A204.1 (cell line): ENCODE data around the gene KRT85.

Experiments
- FAIRE-seq: peaks from 2 replicates; lab custom pipeline; 2012; peaks lifted over from hg19 to GRCh38; lab: Jason Lieb, UNC

The KRT85 gene

GRCh38 chr12:52394836-52395405 is 27.6 kb upstream of the KRT85 start:
- no peak for FAIRE-seq

GRCh38 chr12:52392465-52393007 is 25.3 kb upstream of the KRT85 start:
- FAIRE-seq: no peak

- FAIRE-seq: no peak
Measured at GRCh38 chr12:52391618-52392002, 24.3 kb upstream of the KRT85 start.

- no peak for FAIRE-seq
Measured at GRCh38 chr12:52390739-52391617, 23.7 kb upstream of the KRT85 start.

- no peak for FAIRE-seq
Measured at GRCh38 chr12:52389313-52390207, 22.3 kb upstream of the KRT85 start.

- no peak for FAIRE-seq
Measured at GRCh38 chr12:52387859-52388258, 20.6 kb upstream of the KRT85 start.

- FAIRE-seq: no peak
Measured at GRCh38 chr12:52385226-52385702, 18.0 kb upstream of the KRT85 start, which contains the start of gene KRT84. Gene KRT84, minus strand, starts transcription at chr12:52385652. Its CDS starts 67 bp downstream, at chr12:52385585.

- no peak for FAIRE-seq
Measured at GRCh38 chr12:52383331-52383730, 16.1 kb upstream of the KRT85 start.

GRCh38 chr12:52382854-52383253 is 15.6 kb upstream of the KRT85 start:
- no peak for FAIRE-seq

GRCh38 chr12:52381206-52381605 is 13.9 kb upstream of the KRT85 start:
- FAIRE-seq: no peak

- no peak for FAIRE-seq
Measured at GRCh38 chr12:52380271-52380694, 13.0 kb upstream of the KRT85 start.

- FAIRE-seq: no peak
Measured at GRCh38 chr12:52379536-52379935, 12.3 kb upstream of the KRT85 start.

GRCh38 chr12:52378091-52378490 is 10.8 kb upstream of the KRT85 start:
- no peak for FAIRE-seq

- no peak for FAIRE-seq
Measured at GRCh38 chr12:52377266-52377665, 10.0 kb upstream of the KRT85 start.

GRCh38 chr12:52372216-52373154 is 5.2 kb upstream of the KRT85 start:
- FAIRE-seq: peak; percentile 16

- FAIRE-seq: no peak
Measured at GRCh38 chr12:52371716-52372115, 4.4 kb upstream of the KRT85 start.

GRCh38 chr12:52370926-52371608 is 3.8 kb upstream of the KRT85 start:
- FAIRE-seq: no peak

GRCh38 chr12:52369809-52370208 is 2.5 kb upstream of the KRT85 start:
- no peak for FAIRE-seq

GRCh38 chr12:52369211-52369610 is 1.9 kb upstream of the KRT85 start:
- no peak for FAIRE-seq

GRCh38 chr12:52368508-52368907 is 1.2 kb upstream of the KRT85 start:
- FAIRE-seq: no peak

- FAIRE-seq: no peak
Measured at GRCh38 chr12:52367876-52368275, 595 bp upstream of the KRT85 start.
